ENCODE results near the gene PARN.

The PARN gene

DNA sequence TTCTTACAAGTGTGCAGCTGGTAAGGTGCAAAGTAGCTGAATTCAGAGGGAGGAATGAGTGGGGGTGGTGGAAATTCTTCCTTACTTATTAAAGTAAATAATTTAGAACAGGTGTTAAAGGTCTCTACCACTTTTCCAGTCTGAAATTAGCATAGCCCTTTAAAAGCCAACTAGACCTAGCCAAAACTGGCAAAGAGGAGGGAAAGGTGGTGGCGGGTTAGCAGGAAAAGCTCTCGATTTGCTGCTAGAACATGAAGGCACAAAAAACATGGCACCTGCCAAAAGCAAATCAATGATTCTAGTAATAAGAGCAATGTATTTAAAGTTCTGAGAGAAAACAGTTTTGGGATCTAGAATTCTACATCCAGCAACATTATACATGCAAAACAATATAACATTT lies 157.7 kb downstream of the PARN start:
- ATAC-seq (replicated peaks) (no peak), DNase-seq (no peak)
- Mint-ChIP-seq H3K9me3 (no peaks in the 10 kb centered on the region), H3K4me1 (ENCODE audit: low read depth in 2 of 2) (peaks cover 2 to 3% of the 10 kb centered on the region in 2 donors), H3K36me3 (ENCODE audit: insufficient read depth) (no peaks in the 10 kb centered on the region), H3K27me3 (no peaks in the 10 kb centered on the region), H3K4me3 (no peak overlapping the region), H3K27ac (no peak overlapping the region)

DNA sequence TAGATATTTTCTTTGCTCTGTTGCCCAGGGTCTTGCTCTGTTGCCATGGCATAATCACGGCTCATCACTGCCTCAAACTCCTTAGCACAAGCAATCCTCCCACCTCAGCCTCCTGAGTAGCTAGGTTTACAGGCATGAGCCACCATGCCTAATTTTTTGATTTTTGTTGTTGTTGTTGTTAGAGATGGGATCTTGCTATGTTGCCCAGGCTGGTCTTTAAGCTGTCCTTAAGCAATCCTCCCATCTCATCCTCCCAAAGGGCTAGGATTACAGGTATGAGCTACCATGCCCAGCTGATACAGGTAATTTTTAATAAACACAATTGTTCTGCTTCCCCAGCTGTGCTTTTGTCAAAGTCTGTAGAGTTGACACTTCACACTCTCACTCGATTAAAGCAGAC lies 159.3 kb downstream of the PARN start:
- Mint-ChIP-seq H3K9me3 (no peaks in the 10 kb centered on the region), H3K27me3 (no peaks in the 10 kb centered on the region), H3K27ac (no peak overlapping the region), H3K36me3 (ENCODE audit: insufficient read depth) (no peaks in the 10 kb centered on the region), H3K4me3 (no peak overlapping the region), H3K4me1 (ENCODE audit: low read depth in 2 of 2) (peaks cover 2 to 3% of the 10 kb centered on the region in 2 donors)
- no peak for ATAC-seq (replicated peaks)
- DNase-seq, result no peak

DNA sequence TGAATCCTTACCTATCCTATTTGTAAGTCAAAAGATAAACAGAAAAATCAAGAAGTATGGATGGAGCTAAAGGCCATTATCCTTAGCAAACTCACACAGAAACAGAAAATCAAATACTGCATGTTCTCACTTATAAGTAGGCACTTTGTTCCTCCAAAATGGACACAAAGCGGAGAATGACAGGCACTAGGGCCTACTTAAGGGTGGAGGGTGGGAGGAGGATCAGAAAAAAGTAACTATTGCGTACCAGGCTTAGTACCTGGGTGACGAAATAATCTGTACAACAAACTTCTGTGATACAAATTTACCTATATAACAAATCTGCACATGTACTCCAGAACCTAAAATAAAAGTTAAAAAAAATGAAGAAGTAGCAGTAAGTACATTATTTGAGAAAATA lies 164.3 kb downstream of the PARN start:
- peaks cover 2 to 7% of the 10 kb centered on the region in 2 donors for H3K4me1 Mint-ChIP-seq (ENCODE audit: low read depth in 2 of 2)
- no peak for ATAC-seq (replicated peaks)
- peaks cover 0 to 2% of the 10 kb centered on the region in 2 donors for H3K9me3 Mint-ChIP-seq
- peaks cover 2% of the 10 kb centered on the region for H3K36me3 Mint-ChIP-seq (ENCODE audit: insufficient read depth)
- no peaks in the 10 kb centered on the region for H3K27me3 Mint-ChIP-seq
- H3K27ac Mint-ChIP-seq, result no peak overlapping the region
- no peak overlapping the region for H3K4me3 Mint-ChIP-seq
- DNase-seq, result no peak

DNA sequence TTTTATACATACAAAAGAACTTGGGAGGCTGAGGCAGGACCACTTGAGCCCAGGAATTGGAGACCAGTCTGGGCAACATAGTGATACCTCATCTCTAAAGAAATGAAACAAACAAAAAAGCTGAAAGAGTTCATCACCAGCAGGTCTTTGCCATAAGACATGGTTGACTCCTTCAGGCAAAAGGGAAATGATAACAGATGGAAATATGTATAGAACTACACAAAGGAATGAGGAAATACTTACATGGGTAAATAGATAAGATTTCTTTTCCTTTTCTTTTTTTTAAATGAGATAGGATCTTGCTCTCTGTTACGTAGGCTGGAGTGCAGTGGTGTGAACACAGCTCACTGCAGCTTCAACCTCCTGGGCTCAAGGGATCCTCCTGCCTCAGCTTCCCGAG lies 165.3 kb downstream of the PARN start:
- Mint-ChIP-seq H3K36me3 (ENCODE audit: insufficient read depth) (peaks cover 5% of the 10 kb centered on the region), H3K4me3 (no peak overlapping the region), H3K9me3 (peaks cover 0 to 2% of the 10 kb centered on the region in 2 donors), H3K27me3 (no peaks in the 10 kb centered on the region), H3K4me1 (ENCODE audit: low read depth in 2 of 2) (peaks cover 2 to 7% of the 10 kb centered on the region in 2 donors), H3K27ac (no peak overlapping the region)
- ATAC-seq (replicated peaks) (no peak), DNase-seq (no peak)

DNA sequence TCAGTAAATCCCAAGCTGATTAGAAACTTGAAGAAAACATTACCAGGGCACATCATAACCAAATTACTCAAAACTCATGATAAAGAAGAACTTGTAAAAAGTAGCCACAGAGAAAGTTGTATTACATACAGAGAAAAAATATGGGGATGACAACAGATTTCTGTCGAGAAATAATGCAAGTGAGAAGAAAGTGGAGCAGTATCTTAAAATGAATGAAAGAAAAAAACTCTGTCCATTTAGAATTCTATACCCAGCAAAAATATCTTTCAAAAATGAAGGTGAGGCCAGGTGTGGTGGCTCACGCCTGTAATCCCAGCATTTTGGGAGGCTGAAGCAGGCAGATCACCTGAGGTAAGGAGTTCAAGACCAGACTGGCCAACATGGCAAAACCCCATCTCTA lies 165.9 kb downstream of the PARN start:
- ATAC-seq (replicated peaks), result no peak
- Mint-ChIP-seq H3K36me3 (ENCODE audit: insufficient read depth) (peaks cover 5% of the 10 kb centered on the region), H3K4me3 (no peak overlapping the region), H3K27me3 (no peaks in the 10 kb centered on the region), H3K9me3 (peaks cover 0 to 2% of the 10 kb centered on the region in 2 donors), H3K27ac (no peak overlapping the region), H3K4me1 (ENCODE audit: low read depth in 2 of 2) (peaks cover 2 to 7% of the 10 kb centered on the region in 2 donors)
- no peak for DNase-seq

DNA sequence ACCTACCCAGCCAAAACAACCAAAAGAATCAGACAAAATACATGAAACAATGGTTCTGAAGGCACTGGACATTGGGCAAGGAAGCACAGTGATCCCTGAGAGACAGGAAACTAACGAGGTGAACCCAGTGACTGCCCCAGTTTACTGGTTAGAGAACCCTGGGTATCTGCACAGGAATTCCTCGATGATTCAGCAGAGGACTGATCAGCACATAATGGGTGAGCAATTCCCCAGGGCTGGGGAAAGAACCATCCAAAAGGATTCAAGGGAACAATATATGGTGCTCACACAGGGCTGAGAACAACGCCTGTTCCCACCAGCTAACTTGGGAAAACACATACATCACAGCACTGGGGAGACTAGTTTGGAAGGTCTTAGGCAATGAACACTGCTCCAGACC lies 167.2 kb downstream of the PARN start:
- Mint-ChIP-seq H3K4me1 (ENCODE audit: low read depth in 2 of 2) (peaks cover 0 to 7% of the 10 kb centered on the region in 2 donors), H3K27ac (no peak overlapping the region), H3K4me3 (no peak overlapping the region), H3K9me3 (peaks cover 0 to 2% of the 10 kb centered on the region in 2 donors), H3K27me3 (no peaks in the 10 kb centered on the region), H3K36me3 (ENCODE audit: insufficient read depth) (peaks cover 5% of the 10 kb centered on the region)
- DNase-seq, result no peak
- no peak for ATAC-seq (replicated peaks)

DNA sequence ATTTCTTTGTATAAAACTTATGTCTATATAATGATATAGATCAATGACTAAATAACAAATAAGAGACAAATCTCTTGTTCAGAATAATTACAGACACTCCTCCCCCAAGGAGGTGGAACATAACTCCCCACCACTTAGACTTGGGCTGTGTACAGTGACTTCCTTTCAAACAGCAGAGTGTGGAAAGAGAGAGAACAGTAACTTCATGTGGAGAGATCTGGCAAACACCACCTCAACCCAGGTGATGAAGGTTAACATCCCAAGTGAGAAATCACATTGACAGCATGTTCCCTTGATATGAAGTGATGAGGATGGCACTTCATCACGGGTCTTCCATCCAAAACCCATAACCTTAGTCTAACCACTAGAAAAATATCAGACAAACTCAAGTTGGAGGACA lies 169.3 kb downstream of the PARN start:
- no peaks in the 10 kb centered on the region for H3K27me3 Mint-ChIP-seq
- peaks cover 0 to 2% of the 10 kb centered on the region in 2 donors for H3K9me3 Mint-ChIP-seq
- H3K36me3 Mint-ChIP-seq (ENCODE audit: insufficient read depth), result peaks cover 5% of the 10 kb centered on the region
- ATAC-seq (replicated peaks) (no peak), DNase-seq (no peak)
- H3K4me1 Mint-ChIP-seq (ENCODE audit: low read depth in 2 of 2), result peaks cover 0 to 9% of the 10 kb centered on the region in 2 donors
- H3K4me3 Mint-ChIP-seq, result no peak overlapping the region
- no peak overlapping the region for H3K27ac Mint-ChIP-seq

DNA sequence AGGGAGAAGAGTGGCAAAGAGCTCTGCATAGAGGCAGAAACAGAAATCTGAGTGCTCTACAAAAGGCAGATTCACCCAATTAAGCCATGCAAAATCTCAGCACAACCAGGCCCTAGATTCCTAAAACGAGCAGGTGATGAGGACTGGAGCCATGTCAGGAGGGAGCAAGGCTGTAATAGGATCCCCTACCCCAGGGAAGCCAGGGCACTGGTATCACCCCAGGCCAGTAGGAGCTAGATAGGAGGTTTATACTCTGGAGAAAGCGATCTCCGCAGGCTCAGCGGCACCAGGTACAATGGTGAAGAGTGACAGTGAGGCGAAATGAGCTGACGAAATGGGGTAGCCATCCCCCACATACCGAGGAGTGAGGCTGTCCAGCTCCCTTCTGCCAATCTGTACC lies 171.5 kb downstream of the PARN start:
- Mint-ChIP-seq H3K4me1 (ENCODE audit: low read depth in 2 of 2) (peaks cover 0 to 11% of the 10 kb centered on the region in 2 donors), H3K36me3 (ENCODE audit: insufficient read depth) (peaks cover 3% of the 10 kb centered on the region), H3K27me3 (no peaks in the 10 kb centered on the region), H3K9me3 (no peaks in the 10 kb centered on the region), H3K27ac (no peak overlapping the region), H3K4me3 (no peak overlapping the region)
- no peak for ATAC-seq (replicated peaks)
- DNase-seq, result no peak

DNA sequence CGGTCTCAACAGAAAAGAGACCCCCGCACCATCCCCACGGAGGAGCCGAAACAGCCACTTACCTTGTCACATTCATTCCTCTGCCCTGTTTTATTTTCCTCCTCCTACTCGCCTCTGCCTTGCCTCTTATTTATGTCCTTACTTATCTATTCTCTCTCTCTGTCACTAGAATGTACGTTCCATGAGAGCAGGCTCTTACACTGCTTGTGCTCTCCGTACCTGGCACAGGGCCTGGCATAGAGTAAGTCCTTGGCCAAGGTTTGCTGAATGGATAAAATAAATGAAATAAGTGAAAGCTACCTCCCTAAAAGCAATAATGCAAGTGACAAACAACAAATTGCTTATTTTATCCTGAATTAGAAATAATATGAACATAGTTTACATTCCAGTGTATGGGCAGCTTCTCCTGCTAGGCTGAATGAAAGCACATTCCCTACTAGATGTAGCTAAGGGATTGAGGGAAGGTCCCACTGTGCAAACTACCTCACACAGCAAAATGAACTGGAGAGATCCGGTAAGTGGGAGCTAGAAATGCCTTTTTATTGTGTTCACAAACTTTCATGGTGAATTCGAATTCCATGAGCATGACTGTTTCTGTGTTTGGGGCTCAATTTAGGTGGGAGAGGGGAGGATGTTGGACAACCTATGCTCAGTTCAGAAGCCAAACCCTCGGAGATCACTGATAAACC lies 173.1 kb downstream of the PARN start:
- Mint-ChIP-seq H3K4me1 (ENCODE audit: low read depth in 2 of 2) (peaks cover 0 to 3% of the 10 kb centered on the region in 2 donors), H3K9me3 (no peaks in the 10 kb centered on the region), H3K27me3 (no peaks in the 10 kb centered on the region), H3K27ac (peak overlapping the region in 1 of 2 donors; percentile 15), H3K36me3 (ENCODE audit: insufficient read depth) (peaks cover 3% of the 10 kb centered on the region), H3K4me3 (no peak overlapping the region)
- DNase-seq, result no peak
- ATAC-seq (replicated peaks), result no peak

DNA sequence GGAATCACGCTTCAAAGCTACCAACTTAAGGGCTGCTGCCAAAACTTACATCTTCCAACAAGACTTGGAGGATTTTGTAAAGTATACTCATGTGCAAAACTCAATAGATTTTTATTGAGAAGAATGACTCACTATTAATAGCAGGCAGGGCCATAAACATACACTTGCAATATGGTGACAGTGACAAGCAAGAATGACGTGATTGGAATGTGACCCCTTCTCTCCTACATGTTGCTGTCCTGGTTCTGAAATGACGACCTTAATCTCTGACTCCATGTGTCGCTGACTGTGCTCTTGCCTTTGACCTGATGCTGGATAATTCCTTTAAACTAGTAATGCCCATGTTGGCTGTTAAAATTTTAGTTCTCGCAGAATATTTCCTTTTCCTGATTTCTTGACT lies 174.5 kb downstream of the PARN start:
- DNase-seq, result no peak
- Mint-ChIP-seq H3K27ac (peak overlapping the region in 1 of 2 donors; percentile 58), H3K4me1 (ENCODE audit: low read depth in 2 of 2) (peaks cover 0 to 3% of the 10 kb centered on the region in 2 donors), H3K9me3 (no peaks in the 10 kb centered on the region), H3K27me3 (no peaks in the 10 kb centered on the region), H3K4me3 (no peak overlapping the region), H3K36me3 (ENCODE audit: insufficient read depth) (peaks cover 3% of the 10 kb centered on the region)
- ATAC-seq (replicated peaks), result no peak

DNA sequence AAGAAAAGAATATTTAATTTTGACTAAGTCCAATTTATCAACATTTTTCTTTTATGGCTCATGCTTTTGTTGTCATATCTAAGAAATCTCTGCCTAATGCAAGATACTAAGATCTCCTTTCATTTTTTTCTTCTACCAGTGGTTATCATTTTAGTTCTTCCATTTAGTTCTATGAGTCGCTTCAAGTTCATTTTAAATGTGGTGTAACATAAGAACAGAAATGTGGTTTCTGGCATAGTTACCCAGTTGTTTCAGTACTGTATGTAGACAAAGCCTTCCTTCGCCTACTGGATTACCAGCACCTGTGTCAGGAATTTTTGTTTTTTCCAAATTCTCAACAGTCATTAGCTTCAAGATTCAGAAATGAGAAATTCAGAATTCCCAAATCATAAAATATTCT lies 175.7 kb downstream of the PARN start:
- H3K27ac Mint-ChIP-seq, result no peak overlapping the region
- DNase-seq, result no peak
- no peaks in the 10 kb centered on the region for H3K27me3 Mint-ChIP-seq
- no peak overlapping the region for H3K4me3 Mint-ChIP-seq
- H3K36me3 Mint-ChIP-seq (ENCODE audit: insufficient read depth), result no peaks in the 10 kb centered on the region
- H3K9me3 Mint-ChIP-seq, result no peaks in the 10 kb centered on the region
- ATAC-seq (replicated peaks), result no peak
- peaks cover 0 to 6% of the 10 kb centered on the region in 2 donors for H3K4me1 Mint-ChIP-seq (ENCODE audit: low read depth in 2 of 2)

DNA sequence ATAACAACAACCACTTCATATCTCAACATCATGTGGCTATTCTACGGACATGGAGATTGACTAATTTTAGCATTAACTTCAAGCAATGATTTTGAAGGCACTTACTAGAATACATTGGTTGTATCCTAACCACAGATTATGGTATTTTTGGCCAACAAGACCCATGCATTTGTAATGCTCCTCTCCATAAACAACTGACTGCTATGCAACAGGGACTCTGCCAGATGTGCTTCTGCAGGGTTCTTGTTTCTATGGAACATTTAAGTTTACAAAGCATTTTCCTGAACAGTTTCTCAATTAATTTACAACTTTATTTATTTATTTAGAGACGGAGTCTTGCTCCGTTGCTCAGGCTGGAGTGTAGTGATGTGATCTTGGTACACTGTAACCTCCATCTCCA lies 178.0 kb downstream of the PARN start:
- Mint-ChIP-seq H3K27me3 (no peaks in the 10 kb centered on the region), H3K36me3 (ENCODE audit: insufficient read depth) (no peaks in the 10 kb centered on the region), H3K9me3 (no peaks in the 10 kb centered on the region), H3K4me3 (no peak overlapping the region), H3K4me1 (ENCODE audit: low read depth in 2 of 2) (peaks cover 0 to 6% of the 10 kb centered on the region in 2 donors), H3K27ac (no peak overlapping the region)
- ATAC-seq (replicated peaks) (no peak), DNase-seq (no peak)

DNA sequence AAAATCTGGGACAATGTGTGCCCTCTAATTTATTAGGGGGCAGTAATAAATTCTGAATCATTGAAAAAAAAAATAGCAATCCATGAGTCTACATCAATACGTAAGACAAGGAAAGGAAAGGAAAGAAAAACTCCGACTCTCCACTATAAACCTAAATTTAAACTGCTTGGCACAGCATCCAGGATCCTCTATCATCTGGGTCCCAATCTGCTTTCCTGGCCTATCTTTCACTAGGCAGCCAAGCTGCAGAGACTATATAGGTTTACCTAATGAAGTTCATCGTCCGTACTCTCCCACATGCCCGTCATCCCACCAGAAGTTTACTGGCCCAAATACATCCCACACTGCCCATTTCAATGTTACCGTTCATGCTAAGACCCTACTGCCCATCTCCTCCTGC lies 179.2 kb downstream of the PARN start:
- ATAC-seq (replicated peaks) (no peak), DNase-seq (no peak)
- no peaks in the 10 kb centered on the region for H3K9me3 Mint-ChIP-seq
- no peaks in the 10 kb centered on the region for H3K27me3 Mint-ChIP-seq
- no peaks in the 10 kb centered on the region for H3K36me3 Mint-ChIP-seq (ENCODE audit: insufficient read depth)
- H3K27ac Mint-ChIP-seq, result no peak overlapping the region
- no peak overlapping the region for H3K4me3 Mint-ChIP-seq
- H3K4me1 Mint-ChIP-seq (ENCODE audit: low read depth in 2 of 2), result peaks cover 0 to 6% of the 10 kb centered on the region in 2 donors

DNA sequence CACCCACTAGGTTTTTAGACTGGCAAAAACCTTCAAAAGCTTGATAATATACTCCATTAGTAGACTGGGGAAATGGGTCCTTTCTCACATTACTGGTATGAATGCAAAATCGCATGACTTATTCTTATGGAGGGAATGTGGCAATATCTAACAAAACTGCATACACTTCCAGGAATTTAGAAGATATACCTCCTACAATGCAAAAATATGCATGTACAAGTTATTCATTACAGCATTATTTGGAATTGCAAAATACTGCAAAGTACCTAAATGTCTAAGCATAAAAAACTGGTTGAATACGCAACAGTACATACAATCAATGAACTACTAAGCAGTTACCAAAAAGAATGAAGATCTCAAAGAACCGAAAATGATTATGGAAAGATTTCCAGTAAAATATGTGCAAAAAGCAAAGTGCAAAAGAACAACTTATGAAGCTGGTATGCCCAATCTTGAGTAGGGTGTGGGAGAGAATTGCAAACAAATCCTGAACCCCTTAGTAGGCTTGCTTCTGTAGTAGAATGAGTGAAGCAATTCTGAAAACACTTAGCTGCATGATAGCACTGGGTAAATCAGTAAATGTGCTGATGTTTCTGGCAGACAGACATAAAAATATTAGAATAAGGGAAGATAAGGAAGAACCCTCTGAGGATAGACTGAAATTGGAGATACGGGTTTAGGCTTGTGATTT lies 180.1 kb downstream of the PARN start:
- no peak for ATAC-seq (replicated peaks)
- H3K27me3 Mint-ChIP-seq, result no peaks in the 10 kb centered on the region
- no peaks in the 10 kb centered on the region for H3K36me3 Mint-ChIP-seq (ENCODE audit: insufficient read depth)
- peaks cover 0 to 3% of the 10 kb centered on the region in 2 donors for H3K4me1 Mint-ChIP-seq (ENCODE audit: low read depth in 2 of 2)
- no peak for DNase-seq
- no peak overlapping the region for H3K4me3 Mint-ChIP-seq
- no peaks in the 10 kb centered on the region for H3K9me3 Mint-ChIP-seq
- no peak overlapping the region for H3K27ac Mint-ChIP-seq

Data from effector memory CD8-positive, alpha-beta T cell (primary cell).